CD4-positive, alpha-beta T cell (primary cell): ENCODE results near the gene CAMK4. TPM values are rescaled to one million over a fixed set of nuclear protein-coding genes. Genes with fewer than 3 reads are reported as not detected.

Source experiments
- ATAC-seq: fragments of 200-7000 bp; cut with Tn5 transposase; one replicate; pipeline ENCODE4 v1.10.0; 2022; ENCODE audit warnings: mild to moderate bottlenecking; ENCODE audit not compliant: poor library complexity
- CTCF ChIA-PET: fragments of 350-600 bp; sonication (Branson Sonifier 250); formaldehyde crosslinking; loops from one replicate; lab custom pipeline; 2021; ENCODE audit warnings: antibody characterized with exemption, inconsistent platforms; lab: Charles Lee
- POLR2A ChIA-PET: fragments of 350-600 bp; sonication (Branson Sonifier 250); formaldehyde crosslinking; loops from one replicate; lab custom pipeline; 2021; ENCODE audit warnings: antibody characterized with exemption, inconsistent platforms; lab: Charles Lee
- DNase-seq, 14 experiments: peaks; one replicate each; pipeline ENCODE4 v3.0.0-alpha.2; 2013 to 2020; ENCODE audit warnings: mixed read lengths in 2 of 14
- H3K27ac ChIP-seq, 2 donors: one replicate each; pipeline versions ENCODE4 v1.5.1 to v1.7.0; 2013; ENCODE audit warnings: low read length in 2 of 2, low read depth in 1 of 2, mild to moderate bottlenecking in 1 of 2
- H3K27me3 ChIP-seq, 2 experiments: 1 replicate in 1 of 2; 2 replicates in 1 of 2; pipeline versions ENCODE4 v1.6.1 to v1.7.0; 2013; ENCODE audit warnings: low read length in 2 of 2, control low read depth in 1 of 2, mild to moderate bottlenecking in 1 of 2, moderate library complexity in 1 of 2; ENCODE audit not compliant: insufficient read depth in 2 of 2, control insufficient read depth in 1 of 2
- H3K36me3 ChIP-seq: one replicate; pipeline ENCODE4 v1.6.1; 2013; ENCODE audit warnings: low read length, control low read depth; ENCODE audit not compliant: insufficient read depth
- H3K4me1 ChIP-seq: one replicate; pipeline ENCODE4 v1.6.1; 2013; ENCODE audit warnings: low read length, control low read depth; ENCODE audit not compliant: insufficient read depth
- H3K4me3 ChIP-seq: one replicate; pipeline ENCODE4 v1.5.1; 2013; ENCODE audit warnings: mild to moderate bottlenecking, low read length, moderate library complexity
- H3K9me3 ChIP-seq, 2 experiments: 1 replicate in 1 of 2; 2 replicates in 1 of 2; pipeline versions ENCODE4 v1.6.1 to v1.7.0; 2013; ENCODE audit warnings: low read length in 2 of 2, mild to moderate bottlenecking in 2 of 2, control low read depth in 1 of 2, moderate library complexity in 1 of 2; ENCODE audit not compliant: control insufficient read depth in 1 of 2, insufficient read depth in 1 of 2
- H3K27ac Mint-ChIP-seq: one replicate; pipeline ENCODE4 v1.8.0; 2020; ENCODE audit warnings: mixed read lengths
- H3K27me3 Mint-ChIP-seq: one replicate; pipeline ENCODE4 v1.8.0; 2021; ENCODE audit warnings: mixed read lengths
- H3K36me3 Mint-ChIP-seq: one replicate; pipeline ENCODE4 v1.8.0; 2021; ENCODE audit warnings: low read depth, mixed read lengths
- H3K4me1 Mint-ChIP-seq: one replicate; pipeline ENCODE4 v1.8.0; 2021; ENCODE audit warnings: low read depth, mixed read lengths
- H3K4me3 Mint-ChIP-seq: one replicate; pipeline ENCODE4 v1.8.0; 2020; ENCODE audit warnings: mild to moderate bottlenecking, mixed read lengths
- H3K9me3 Mint-ChIP-seq: one replicate; pipeline ENCODE4 v1.8.0; 2020; ENCODE audit warnings: mixed read lengths
- CTCF ChIP-seq: fragments of 200-600 bp; IDR thresholded peaks from one replicate; pipeline ENCODE4 v1.8.0; 2022; ENCODE audit warnings: antibody characterized with exemption, mild to moderate bottlenecking
- intact Hi-C, 2 experiments: fragments of 100-400 bp; cut with DNase I in 1 of 2; cut with micrococcal nuclease in 1 of 2; formaldehyde crosslinking; loops; one replicate each; pipeline versions ENCODE4 v1.15.1 to v1.9.0; 2023 to 2025; cut with DNase I, micrococcal nuclease
- total RNA-seq, 174 experiments: library from RNA in 2 of 174; stranded (reverse) in 2 of 174; gene quantifications; one replicate each; pipeline ENCODE4 v1.2.3 and lab custom pipeline; 2021 to 2026

CAMK4 gene
- total RNA-seq, 2 experiments from 2014 or later: 202 to 225 TPM

- Histone ChIP-seq H3K27me3 (no peaks in the 10 kb centered on the region), H3K36me3 (no peaks in the 10 kb centered on the region), H3K4me1 (peaks cover 8% of the 10 kb centered on the region), H3K4me3 (no peak overlapping the region), H3K9me3 (no peaks in the 10 kb centered on the region), H3K27ac (no peak overlapping the region)
- no peak for TF ChIP-seq CTCF
- Mint-ChIP-seq H3K27me3 (no peaks in the 10 kb centered on the region), H3K4me3 (no peak overlapping the region), H3K36me3 (peaks cover 26% of the 10 kb centered on the region), H3K27ac (no peak overlapping the region), H3K9me3 (no peaks in the 10 kb centered on the region), H3K4me1 (peaks cover 9% of the 10 kb centered on the region)
- ATAC-seq: no peak
- intact Hi-C loops: loop anchor here in 1 of 2 experiments (2.0 to 10.0 kb wide), 3 partner anchors 18 to 126 kb away; partner anchors contain the start of gene WDR36
- ChIA-PET POLR2A (interaction anchor here (0.8 to 10.7 kb wide), 3 partner anchors 9 to 58 kb away, joined by 3 to 196 read pairs (median 4); no protein-coding TSS in a partner anchor), CTCF (interaction anchor here (1.0 to 5.5 kb wide), 3 partner anchors 9 to 63 kb away, joined by 3 to 53 read pairs (median 3); no protein-coding TSS in a partner anchor)
- no peak for DNase-seq
These were observed 3.0 kb upstream of the CAMK4 start for GRCh38 chr5:111221139-111221538.

GRCh38 chr5:111223101-111223786 lies 940 bp upstream of the CAMK4 start:
- Mint-ChIP-seq H3K36me3 (peaks cover 45% of the 10 kb centered on the region), H3K27me3 (no peaks in the 10 kb centered on the region), H3K4me3 (peak overlapping the region; percentile 89), H3K4me1 (peaks cover 29% of the 10 kb centered on the region), H3K9me3 (no peaks in the 10 kb centered on the region), H3K27ac (peak overlapping the region; percentile 86)
- H3K4me1 ChIP-seq: peaks cover 17% of the 10 kb centered on the region
- peak; percentile 8 for ATAC-seq
- no peak for TF ChIP-seq CTCF
- peak overlapping the region; percentile 96 for H3K4me3 ChIP-seq
- no peaks in the 10 kb centered on the region for H3K9me3 ChIP-seq
- ChIA-PET CTCF (interaction anchor here (0.7 to 5.5 kb wide), 20 partner anchors 10 to 937 kb away, joined by 3 to 53 read pairs (median 5); no protein-coding TSS in a partner anchor), POLR2A (interaction anchor here (0.7 to 10.7 kb wide), 20 partner anchors 7 to 289 kb away, joined by 3 to 196 read pairs (median 4); partner anchors contain the start of genes STARD4 and WDR36)
- peak in 4 of 14 experiments; percentile 36 to 55 (median 43) for DNase-seq
- no peaks in the 10 kb centered on the region for H3K27me3 ChIP-seq
- no peaks in the 10 kb centered on the region for H3K36me3 ChIP-seq
- peak overlapping the region; percentile 60 to 79 for H3K27ac ChIP-seq
- intact Hi-C loops: loop anchor here (1.0 to 10.0 kb wide), 5 partner anchors 14 to 128 kb away; partner anchors contain the start of gene WDR36 (in 1 of the 2)

GRCh38 chr5:111224561-111225345 lies 569 bp downstream of the CAMK4 start:
- POLR2A ChIA-PET: interaction anchor here (1.1 to 10.7 kb wide), 11 partner anchors 13 to 287 kb away, joined by 3 to 196 read pairs (median 8); partner anchors contain the start of genes STARD4 and WDR36
- Histone ChIP-seq H3K27ac (peak overlapping the region; percentile 72 to 79), H3K4me3 (peak overlapping the region; percentile 96), H3K36me3 (no peaks in the 10 kb centered on the region), H3K9me3 (no peaks in the 10 kb centered on the region), H3K4me1 (peaks cover 32% of the 10 kb centered on the region), H3K27me3 (no peaks in the 10 kb centered on the region)
- Mint-ChIP-seq H3K4me3 (peak overlapping the region; percentile 92), H3K27me3 (no peaks in the 10 kb centered on the region), H3K9me3 (no peaks in the 10 kb centered on the region), H3K36me3 (peaks cover 57% of the 10 kb centered on the region), H3K27ac (peak overlapping the region; percentile 90), H3K4me1 (peaks cover 43% of the 10 kb centered on the region)
- intact Hi-C loops: loop anchor here (2.0 to 10.0 kb wide), 5 partner anchors 26 to 130 kb away; partner anchors contain the start of gene WDR36 (in 1 of the 2)
- ATAC-seq: peak; percentile 18
- no peak for DNase-seq
- CTCF ChIA-PET: interaction anchor here (0.8 to 5.5 kb wide), 12 partner anchors 13 to 65 kb away, joined by 3 to 53 read pairs (median 4); no protein-coding TSS in a partner anchor
- no peak for TF ChIP-seq CTCF
